Activated T-cell treated with anti-CD3 and anti-CD28 coated beads, Interleukin-2, amount 50 U/mL, for 72 hours (primary cell): Measurements from ENCODE around the gene DPYD. TPM values are rescaled to one million over a fixed set of nuclear protein-coding genes. Genes with fewer than 3 reads are reported as not detected.

Experiments
- ATAC-seq, 2 donors: fragments of 150-1000 bp; cut with Tn5 transposase; replicated peaks in 1 of 2; 2 replicates each; pipeline ENCODE4 v1.10.0; 2021; ENCODE audit warnings: moderate library complexity in 2 of 2, mild to moderate bottlenecking in 1 of 2
- DNase-seq, 2 donors: peaks; one replicate each; pipeline ENCODE4 v3.0.0; 2021 to 2022; ENCODE audit warnings: mixed read lengths in 1 of 2
- H3K27ac Mint-ChIP-seq: one replicate; pipeline ENCODE4 v1.8.0; 2022; ENCODE audit warnings: mild to moderate bottlenecking, moderate library complexity, mixed read lengths
- H3K27me3 Mint-ChIP-seq: one replicate; pipeline ENCODE4 v1.8.0; 2022; ENCODE audit warnings: low read depth, mixed read lengths
- H3K36me3 Mint-ChIP-seq, 2 donors: one replicate each; pipeline ENCODE4 v1.8.0; 2022; ENCODE audit warnings: mixed read lengths in 2 of 2, mild to moderate bottlenecking in 1 of 2; ENCODE audit not compliant: insufficient read depth in 2 of 2
- H3K4me1 Mint-ChIP-seq: one replicate; pipeline ENCODE4 v1.8.0; 2022; ENCODE audit warnings: low read depth, mixed read lengths
- H3K4me3 Mint-ChIP-seq, 2 donors: one replicate each; pipeline ENCODE4 v1.8.0; 2022; ENCODE audit warnings: mild to moderate bottlenecking in 2 of 2, mixed read lengths in 2 of 2, moderate library complexity in 2 of 2
- H3K9me3 Mint-ChIP-seq, 2 donors: one replicate each; pipeline ENCODE4 v1.8.0; 2022; ENCODE audit warnings: mixed read lengths in 2 of 2
- total RNA-seq, 2 donors: library from RNA; stranded (reverse); gene quantifications; one replicate each; pipeline ENCODE4 v1.2.3, GENCODE V29; 2022

DPYD gene
- total RNA-seq, 2 donors from 2014 or later: 13.4 to 18.2 TPM

DNA sequence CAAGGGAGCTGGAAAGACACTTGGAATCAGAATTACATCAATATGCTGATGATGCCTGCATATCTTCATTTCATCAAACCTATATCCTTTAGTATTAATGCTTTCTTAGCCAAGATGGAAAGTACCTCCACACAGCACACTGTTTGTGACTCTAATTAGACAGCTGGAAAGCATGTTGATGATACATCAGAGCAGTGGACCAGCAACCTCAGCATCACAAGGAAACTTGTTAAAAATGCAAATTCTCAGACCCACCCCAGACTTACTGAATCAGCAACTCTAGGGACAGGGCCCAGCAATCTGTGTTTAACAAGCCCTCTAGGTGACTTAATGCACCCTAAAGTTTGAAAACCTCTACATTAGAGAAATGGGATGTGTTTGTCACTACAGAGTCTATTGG lies 332.1 kb downstream of the DPYD start:
- Mint-ChIP-seq H3K4me1 (no peaks in the 10 kb centered on the region), H3K27me3 (no peaks in the 10 kb centered on the region), H3K4me3 (no peak overlapping the region), H3K27ac (no peak overlapping the region), H3K36me3 (peaks cover 12 to 16% of the 10 kb centered on the region in 2 donors), H3K9me3 (peaks cover 0 to 10% of the 10 kb centered on the region in 2 donors)
- ATAC-seq (no peak), DNase-seq (no peak)

DNA sequence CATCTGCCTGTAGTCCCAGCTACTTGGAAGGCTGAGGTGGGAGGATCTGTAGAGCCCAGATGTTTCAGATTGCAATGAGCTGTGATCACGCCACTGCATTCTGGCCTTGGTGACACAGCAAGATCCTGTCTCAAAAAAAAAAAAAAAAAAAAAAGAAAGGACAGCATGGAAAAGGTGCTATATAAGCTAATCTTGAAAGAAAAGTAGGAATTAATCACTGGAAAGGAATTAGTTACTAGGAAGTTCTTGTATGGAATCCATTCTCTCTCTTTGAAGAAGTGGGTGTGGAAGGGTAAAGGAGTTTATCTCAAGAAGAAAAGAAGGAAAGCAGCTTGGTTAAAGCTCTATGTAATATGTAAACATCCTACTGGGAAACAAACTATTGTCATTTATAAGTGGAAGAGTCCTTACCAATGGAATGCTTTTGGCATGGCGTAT lies 339.2 kb downstream of the DPYD start:
- Mint-ChIP-seq H3K27ac (no peak overlapping the region), H3K4me1 (no peaks in the 10 kb centered on the region), H3K27me3 (no peaks in the 10 kb centered on the region), H3K36me3 (peaks cover 0 to 4% of the 10 kb centered on the region in 2 donors), H3K9me3 (peaks cover 0 to 4% of the 10 kb centered on the region in 2 donors), H3K4me3 (no peak overlapping the region)
- DNase-seq (no peak), ATAC-seq (no peak)

DNA sequence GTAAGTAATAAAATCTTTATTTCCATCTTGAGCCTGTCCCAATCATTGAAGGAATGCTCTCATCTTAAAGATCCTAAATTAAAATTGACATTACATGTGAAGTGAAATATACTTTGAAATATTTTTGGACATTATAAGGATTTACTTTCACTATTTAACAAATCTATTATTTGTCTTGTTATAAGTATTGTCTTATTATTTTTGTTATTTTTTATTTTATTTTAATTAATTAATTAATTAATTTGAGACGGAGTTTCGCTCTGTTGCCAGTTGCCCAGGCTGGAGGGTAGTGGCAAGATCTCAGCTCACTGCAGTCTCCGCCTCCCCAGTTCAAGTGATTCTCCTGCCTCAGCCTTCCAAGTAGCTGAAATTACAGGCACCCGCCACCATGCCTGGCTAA lies 343.2 kb downstream of the DPYD start:
- H3K27me3 Mint-ChIP-seq: no peaks in the 10 kb centered on the region
- H3K4me1 Mint-ChIP-seq: no peaks in the 10 kb centered on the region
- H3K4me3 Mint-ChIP-seq: no peak overlapping the region
- H3K9me3 Mint-ChIP-seq: no peaks in the 10 kb centered on the region
- H3K27ac Mint-ChIP-seq: no peak overlapping the region
- no peak for DNase-seq
- no peaks in the 10 kb centered on the region for H3K36me3 Mint-ChIP-seq
- no peak for ATAC-seq

DNA sequence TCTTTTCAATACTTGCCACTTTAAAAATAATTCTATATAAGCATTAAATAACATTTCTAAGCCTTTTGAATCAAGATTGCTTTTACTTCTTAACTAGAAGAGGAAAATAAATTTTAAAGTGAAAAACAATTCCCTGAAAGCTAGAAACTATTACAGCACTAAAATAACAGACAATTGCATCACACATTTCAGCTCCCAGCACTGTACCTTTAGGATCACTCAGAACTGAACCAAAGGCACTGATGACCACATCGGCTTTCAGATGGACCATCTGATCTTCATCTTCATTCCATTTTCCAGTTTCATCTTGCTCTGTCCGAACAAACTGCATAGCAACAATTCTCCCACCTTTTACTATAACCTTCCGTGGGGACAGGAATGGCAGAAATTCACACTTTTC lies 347.3 kb downstream of the DPYD start:
- Mint-ChIP-seq H3K4me3 (no peak overlapping the region), H3K27ac (no peak overlapping the region), H3K4me1 (no peaks in the 10 kb centered on the region), H3K27me3 (no peaks in the 10 kb centered on the region), H3K9me3 (no peaks in the 10 kb centered on the region), H3K36me3 (peaks cover 0 to 2% of the 10 kb centered on the region in 2 donors)
- ATAC-seq: no peak
- no peak for DNase-seq

DNA sequence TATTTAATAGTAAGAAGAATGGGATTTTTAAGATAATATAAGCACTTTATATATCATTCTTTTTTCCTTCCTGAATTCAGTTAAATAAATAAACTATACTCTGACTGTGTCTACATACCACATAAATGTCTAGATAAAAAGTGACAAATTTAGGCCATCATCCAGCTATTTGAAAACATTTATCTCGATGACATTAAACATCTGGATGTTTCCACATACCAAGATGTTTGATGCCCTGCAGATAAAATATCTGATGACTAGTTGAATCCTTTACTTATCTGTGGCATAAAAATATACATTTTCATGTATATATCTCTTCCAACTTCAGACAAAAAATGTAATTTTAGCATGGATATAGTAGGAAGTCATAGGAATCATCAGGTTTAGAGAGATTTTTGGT lies 348.3 kb downstream of the DPYD start:
- DNase-seq (no peak), ATAC-seq (no peak)
- Mint-ChIP-seq H3K4me3 (no peak overlapping the region), H3K4me1 (no peaks in the 10 kb centered on the region), H3K36me3 (peaks cover 0 to 2% of the 10 kb centered on the region in 2 donors), H3K9me3 (no peaks in the 10 kb centered on the region), H3K27ac (no peak overlapping the region), H3K27me3 (no peaks in the 10 kb centered on the region)

DNA sequence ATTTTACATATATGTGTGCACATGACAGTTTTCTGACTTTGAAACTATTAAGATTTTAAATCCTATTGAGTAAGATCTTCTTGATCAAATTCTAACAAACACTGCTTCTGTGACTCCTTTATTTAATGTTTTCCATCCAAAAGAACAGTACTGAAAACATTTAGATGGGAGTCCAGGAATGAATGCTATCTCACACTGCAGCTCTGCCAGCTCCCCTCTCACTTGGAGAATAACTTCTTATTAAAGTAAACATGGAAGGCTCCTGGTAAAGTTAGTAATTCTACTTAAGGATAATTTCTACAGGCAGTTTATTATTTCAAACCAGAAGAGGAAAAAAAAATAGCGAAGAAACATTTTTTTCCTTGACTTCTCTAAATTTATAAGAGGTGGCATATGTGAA lies 349.1 kb downstream of the DPYD start:
- H3K4me3 Mint-ChIP-seq: no peak overlapping the region

DNA sequence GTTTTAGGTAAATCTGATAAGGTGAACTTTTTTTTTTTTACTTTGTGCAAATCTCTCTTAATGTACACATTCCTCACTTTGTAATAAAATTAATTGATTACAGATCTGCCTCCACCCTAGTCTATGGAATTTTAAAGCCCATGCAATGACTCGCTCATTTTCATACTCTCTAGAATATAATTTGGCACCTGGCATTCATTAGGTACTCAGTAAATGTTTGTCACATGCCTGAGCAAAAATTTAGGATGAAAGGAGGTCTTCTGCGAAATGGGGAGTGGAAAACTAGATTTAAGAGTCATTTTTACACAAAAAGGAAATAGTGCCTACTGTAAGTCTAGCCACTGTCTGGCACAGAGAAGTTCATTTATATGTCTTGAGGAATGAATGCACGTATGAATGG lies 350.1 kb downstream of the DPYD start:
- Mint-ChIP-seq H3K9me3 (no peaks in the 10 kb centered on the region), H3K4me3 (no peak overlapping the region), H3K4me1 (no peaks in the 10 kb centered on the region), H3K27ac (no peak overlapping the region), H3K36me3 (peaks cover 0 to 2% of the 10 kb centered on the region in 2 donors), H3K27me3 (no peaks in the 10 kb centered on the region)
- no peak for DNase-seq
- ATAC-seq: no peak

More for the DNA sequence above, 349.1 kb downstream of the DPYD start:
- ATAC-seq: no peak
- Mint-ChIP-seq H3K27ac (no peak overlapping the region), H3K4me1 (no peaks in the 10 kb centered on the region), H3K9me3 (no peaks in the 10 kb centered on the region), H3K36me3 (peaks cover 0 to 2% of the 10 kb centered on the region in 2 donors), H3K27me3 (no peaks in the 10 kb centered on the region)
- no peak for DNase-seq

DNA sequence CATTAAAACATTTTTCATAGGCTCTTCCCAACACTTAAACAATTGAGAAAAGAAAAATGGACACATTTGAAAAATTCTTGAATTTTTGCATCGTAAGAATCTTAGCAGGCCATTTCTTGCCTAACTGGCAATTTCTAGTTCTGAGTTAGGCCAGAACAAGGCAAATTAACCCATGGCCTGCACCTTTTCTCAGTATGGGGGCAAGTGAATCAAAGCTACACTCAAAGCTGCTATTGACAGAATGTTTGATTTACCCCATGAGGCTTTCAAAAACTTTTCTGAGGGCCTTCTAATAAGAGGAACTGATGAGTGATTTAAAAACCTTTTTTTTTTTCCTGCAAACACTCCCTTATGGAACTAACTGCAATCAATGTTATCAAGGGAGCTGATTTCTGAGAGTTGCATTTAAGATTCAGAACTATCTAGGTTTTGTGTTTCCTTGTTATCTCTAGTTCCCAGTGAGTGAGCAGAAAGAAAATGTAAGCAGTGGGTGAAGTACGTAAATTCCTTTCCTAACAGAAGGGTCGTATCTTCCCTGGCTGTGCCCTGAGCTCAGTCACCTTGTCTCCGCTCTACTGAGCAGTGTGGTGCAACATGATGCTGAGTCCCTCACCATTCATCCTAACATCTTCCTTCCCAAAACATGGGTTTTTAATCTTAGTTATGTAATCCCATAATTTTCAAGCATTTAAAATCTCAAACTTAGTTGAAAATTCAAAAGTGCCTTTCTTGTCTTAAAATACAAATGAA lies 353.7 kb downstream of the DPYD start:
- H3K36me3 Mint-ChIP-seq: peaks cover 1 to 2% of the 10 kb centered on the region in 2 donors
- H3K4me1 Mint-ChIP-seq: no peaks in the 10 kb centered on the region
- no peaks in the 10 kb centered on the region for H3K9me3 Mint-ChIP-seq
- ATAC-seq: no peak
- DNase-seq: no peak
- H3K27me3 Mint-ChIP-seq: no peaks in the 10 kb centered on the region
- no peak overlapping the region for H3K4me3 Mint-ChIP-seq
- H3K27ac Mint-ChIP-seq: no peak overlapping the region

DNA sequence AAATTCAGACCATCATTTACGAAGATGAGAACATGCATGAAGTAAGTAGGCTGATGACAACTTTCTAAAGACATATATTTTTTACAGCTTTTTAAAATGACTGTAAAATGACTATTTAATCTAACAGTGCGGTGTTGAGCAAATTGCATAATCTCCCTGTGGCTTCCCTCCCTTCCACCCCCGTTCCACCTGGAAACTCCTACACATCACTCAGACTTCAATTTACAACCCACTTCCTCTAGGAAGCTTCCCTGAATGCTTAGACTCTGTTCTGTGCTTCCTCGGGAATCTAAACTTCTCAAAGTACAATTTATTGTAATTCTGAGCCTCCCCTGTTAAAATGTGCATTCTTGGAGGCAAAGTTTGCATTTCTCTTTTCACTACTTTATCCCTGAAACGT lies 354.9 kb downstream of the DPYD start:
- Mint-ChIP-seq H3K4me3 (no peak overlapping the region), H3K4me1 (no peaks in the 10 kb centered on the region), H3K27ac (no peak overlapping the region), H3K27me3 (no peaks in the 10 kb centered on the region), H3K36me3 (peaks cover 2 to 4% of the 10 kb centered on the region in 2 donors), H3K9me3 (no peaks in the 10 kb centered on the region)
- ATAC-seq (no peak), DNase-seq (no peak)

DNA sequence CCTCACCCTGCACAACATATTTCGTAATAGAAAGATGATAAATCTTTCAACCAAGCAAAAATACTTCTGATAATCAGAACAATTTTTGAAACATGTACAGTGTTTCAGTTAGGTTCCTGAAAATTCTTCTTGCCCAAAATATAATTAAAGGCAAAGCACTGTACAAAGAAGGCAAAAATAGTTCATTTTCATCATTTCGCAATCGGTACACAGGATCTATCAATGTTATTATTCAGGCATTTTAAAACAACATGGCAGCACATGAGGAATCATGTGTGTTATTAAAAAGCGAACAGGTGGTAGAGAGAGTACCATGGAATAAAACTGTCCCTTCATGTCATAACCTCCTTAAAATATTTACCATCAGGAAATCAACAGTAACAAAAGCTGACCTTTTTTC lies 356.9 kb downstream of the DPYD start:
- ATAC-seq (no peak), DNase-seq (no peak)
- Mint-ChIP-seq H3K4me3 (no peak overlapping the region), H3K36me3 (peaks cover 0 to 7% of the 10 kb centered on the region in 2 donors), H3K9me3 (no peaks in the 10 kb centered on the region), H3K27me3 (no peaks in the 10 kb centered on the region), H3K4me1 (no peaks in the 10 kb centered on the region), H3K27ac (no peak overlapping the region)

DNA sequence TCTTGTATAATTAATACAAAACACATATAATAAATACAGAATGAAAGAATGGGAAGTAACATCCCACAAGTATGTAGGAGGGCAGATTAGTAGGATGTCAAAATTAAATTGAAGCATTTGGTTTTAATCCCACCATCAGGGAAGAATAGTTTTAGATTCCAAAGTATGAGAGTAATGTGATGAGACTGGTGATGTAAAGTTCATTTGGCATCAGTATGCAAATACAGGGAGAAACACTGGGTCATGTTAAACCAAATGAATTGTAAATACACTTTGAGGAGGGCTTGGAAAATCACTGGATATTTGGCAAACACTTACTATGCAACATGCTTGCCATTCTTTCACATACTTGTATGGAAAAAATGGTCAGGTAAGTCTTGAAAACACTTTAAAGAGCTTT lies 358.8 kb downstream of the DPYD start:
- H3K4me3 Mint-ChIP-seq: no peak overlapping the region
- no peak overlapping the region for H3K27ac Mint-ChIP-seq
- H3K4me1 Mint-ChIP-seq: no peaks in the 10 kb centered on the region
- no peaks in the 10 kb centered on the region for H3K9me3 Mint-ChIP-seq
- DNase-seq (no peak), ATAC-seq (no peak)
- peaks cover 0 to 7% of the 10 kb centered on the region in 2 donors for H3K36me3 Mint-ChIP-seq
- no peaks in the 10 kb centered on the region for H3K27me3 Mint-ChIP-seq

DNA sequence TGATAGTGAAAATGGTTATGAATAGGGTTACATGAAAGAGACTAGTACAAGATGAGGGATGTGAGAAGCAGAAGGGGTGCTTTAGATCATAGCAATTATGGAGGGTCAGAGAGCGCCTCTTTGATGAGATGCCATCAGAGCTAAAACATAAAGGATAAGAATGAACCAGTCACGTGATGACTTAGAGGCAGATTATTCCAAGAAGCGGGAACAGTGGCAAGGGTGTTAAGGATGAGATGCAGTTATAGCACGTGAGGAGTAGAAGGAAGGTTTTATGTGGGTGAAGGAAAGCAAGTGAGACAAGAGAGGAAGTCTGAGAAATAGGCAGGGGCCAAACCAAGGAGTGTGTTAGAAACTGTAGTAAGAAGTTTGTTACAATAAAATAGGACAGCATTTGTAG lies 360.1 kb downstream of the DPYD start:
- H3K9me3 Mint-ChIP-seq: no peaks in the 10 kb centered on the region
- no peak overlapping the region for H3K4me3 Mint-ChIP-seq
- H3K4me1 Mint-ChIP-seq: no peaks in the 10 kb centered on the region
- peaks cover 0 to 7% of the 10 kb centered on the region in 2 donors for H3K36me3 Mint-ChIP-seq
- no peak for ATAC-seq
- no peak overlapping the region for H3K27ac Mint-ChIP-seq
- no peak for DNase-seq
- H3K27me3 Mint-ChIP-seq: no peaks in the 10 kb centered on the region

DNA sequence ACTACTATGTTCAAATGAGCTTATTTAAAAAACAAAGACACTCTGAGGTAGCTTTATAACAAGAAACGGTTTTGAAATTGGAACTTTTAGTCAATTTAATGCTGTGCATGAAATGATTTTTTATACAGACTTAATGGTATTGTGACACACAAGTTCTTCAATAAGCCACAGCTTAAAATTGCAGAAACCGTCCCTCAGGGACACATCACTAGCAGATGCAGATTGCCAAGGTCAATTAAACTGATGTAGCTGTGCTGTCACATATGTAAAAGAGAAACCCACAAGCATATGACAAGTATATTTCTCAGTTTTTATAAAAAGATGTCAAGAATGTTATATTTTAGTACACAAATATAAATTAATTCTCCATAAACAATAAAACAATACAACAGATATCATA lies 366.9 kb downstream of the DPYD start:
- no peak overlapping the region for H3K27ac Mint-ChIP-seq
- DNase-seq (no peak), ATAC-seq (no peak)
- no peak overlapping the region for H3K4me3 Mint-ChIP-seq
- H3K27me3 Mint-ChIP-seq: no peaks in the 10 kb centered on the region
- H3K4me1 Mint-ChIP-seq: no peaks in the 10 kb centered on the region
- no peaks in the 10 kb centered on the region for H3K36me3 Mint-ChIP-seq
- H3K9me3 Mint-ChIP-seq: no peaks in the 10 kb centered on the region

DNA sequence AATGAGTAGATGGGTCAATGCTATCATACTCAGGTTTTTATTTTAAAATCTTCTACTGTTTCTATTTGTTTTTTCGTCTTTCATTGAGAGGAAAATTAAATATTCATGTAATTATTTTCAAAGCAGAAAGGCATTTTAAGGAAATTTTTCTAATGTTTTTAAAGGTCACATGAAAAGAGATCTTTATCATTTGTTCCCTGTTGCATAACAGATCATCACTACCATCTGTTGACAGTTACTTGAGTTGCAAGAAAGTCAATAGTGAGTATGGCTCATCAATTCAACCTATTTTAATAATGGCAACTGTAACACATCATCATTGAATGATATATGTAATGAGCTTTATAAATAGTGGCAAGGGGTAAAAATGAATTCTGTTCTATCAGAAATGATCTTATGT lies 369.7 kb downstream of the DPYD start:
- H3K27me3 Mint-ChIP-seq: no peaks in the 10 kb centered on the region
- no peaks in the 10 kb centered on the region for H3K9me3 Mint-ChIP-seq
- no peak overlapping the region for H3K4me3 Mint-ChIP-seq
- no peaks in the 10 kb centered on the region for H3K4me1 Mint-ChIP-seq
- H3K36me3 Mint-ChIP-seq: no peaks in the 10 kb centered on the region
- ATAC-seq (no peak), DNase-seq (no peak)
- no peak overlapping the region for H3K27ac Mint-ChIP-seq
